Measurements from ENCODE around the gene CHD3. TPM values are rescaled to one million over a fixed set of nuclear protein-coding genes. Genes with fewer than 3 reads are reported as not detected.

The CHD3 gene
- total RNA-seq, 2 donors from 2014 or later: 53.7 to 69.9 TPM

- H3K27me3 ChIP-seq: no peaks in the 10 kb centered on the region
- peaks cover 0 to 1% of the 10 kb centered on the region in 2 donors for H3K36me3 ChIP-seq (replicated peaks in 1 of 2; ENCODE audit: insufficient read depth in 1 of 2, low read depth in 2 of 2)
- TF ChIP-seq CTCF (IDR thresholded peaks at IDR 0.05): no peak
- no peak for TF ChIP-seq POLR2A (IDR thresholded peaks at IDR 0.05)
- peak overlapping the region; percentile 95 to 100 (median 98) for H3K27ac ChIP-seq
- H3K9me3 ChIP-seq: no peaks in the 10 kb centered on the region
- WGBS, 2 donors: 44 to 67% methylated on average over 1 of the region's 1 CpG
- intact Hi-C loops (cut with DNase I): no loop called here
- H3K4me3 ChIP-seq: no peak overlapping the region
- no peak for ATAC-seq
- peaks cover 62% of the 10 kb centered on the region for H3K4me1 ChIP-seq
- DNase-seq: no peak
These were observed 47.7 kb upstream of the CHD3 start for GRCh38 chr17:7840875-7841274.

GRCh38 chr17:7841396-7841914 is 47.1 kb upstream of the CHD3 start:
- Histone ChIP-seq H3K27ac (peak overlapping the region; percentile 95 to 100 (median 98)), H3K9me3 (no peaks in the 10 kb centered on the region), H3K4me3 (peak overlapping the region; percentile 46 to 88), H3K36me3 (replicated peaks in 1 of 2; ENCODE audit: insufficient read depth in 1 of 2, low read depth in 2 of 2) (peaks cover 0 to 5% of the 10 kb centered on the region in 2 donors), H3K4me1 (peaks cover 62% of the 10 kb centered on the region), H3K27me3 (no peaks in the 10 kb centered on the region)
- TF ChIP-seq CTCF (IDR thresholded peaks at IDR 0.05) (peak in 3 of 7 experiments; percentile 1 to 27 (median 23)), POLR2A (IDR thresholded peaks at IDR 0.05) (peak; percentile 17 to 79 (median 72))
- 2 to 4% methylated on average over 22 to 34 of the region's 34 CpGs for WGBS, 2 donors
- ATAC-seq (peak; percentile 48), DNase-seq (peak; percentile 90 to 93 (median 92))
- intact Hi-C loops (cut with DNase I): no loop called here

- H3K4me1 ChIP-seq: peaks cover 60% of the 10 kb centered on the region
- H3K27ac ChIP-seq: peak overlapping the region; percentile 95 to 100 (median 98)
- H3K9me3 ChIP-seq: no peaks in the 10 kb centered on the region
- no peaks in the 10 kb centered on the region for H3K27me3 ChIP-seq
- peaks cover 0 to 8% of the 10 kb centered on the region in 2 donors for H3K36me3 ChIP-seq (replicated peaks in 1 of 2; ENCODE audit: insufficient read depth in 1 of 2, low read depth in 2 of 2)
- intact Hi-C loops (cut with DNase I): no loop called here
- TF ChIP-seq POLR2A (IDR thresholded peaks at IDR 0.05): no peak
- peak in 3 of 7 experiments; percentile 10 to 17 (median 16) for TF ChIP-seq CTCF (IDR thresholded peaks at IDR 0.05)
- peak overlapping the region; percentile 46 to 88 for H3K4me3 ChIP-seq
- peak; percentile 90 to 92 (median 90) for DNase-seq
- peak; percentile 64 for ATAC-seq
- WGBS, 2 donors: 0 to 1% methylated on average over 1 to 45 of the region's 46 CpGs
These were observed 46.6 kb upstream of the CHD3 start for GRCh38 chr17:7841915-7842379.

- H3K4me3 ChIP-seq: peak overlapping the region; percentile 46 to 88
- no peak for TF ChIP-seq CTCF (IDR thresholded peaks at IDR 0.05)
- peak in 2 of 3 donors; percentile 70 to 73 for TF ChIP-seq POLR2A (IDR thresholded peaks at IDR 0.05)
- H3K27ac ChIP-seq: peak overlapping the region; percentile 95 to 100 (median 98)
- ATAC-seq (peak; percentile 9), DNase-seq (peak; percentile 70 to 87 (median 75))
- no peaks in the 10 kb centered on the region for H3K9me3 ChIP-seq
- intact Hi-C loops (cut with DNase I): no loop called here
- peaks cover 54% of the 10 kb centered on the region for H3K4me1 ChIP-seq
- no peaks in the 10 kb centered on the region for H3K27me3 ChIP-seq
- peaks cover 0 to 13% of the 10 kb centered on the region in 2 donors for H3K36me3 ChIP-seq (replicated peaks in 1 of 2; ENCODE audit: insufficient read depth in 1 of 2, low read depth in 2 of 2)
- WGBS, 2 donors: 0% methylated on average over 30 to 47 of the region's 47 CpGs
These were observed 46.0 kb upstream of the CHD3 start for GRCh38 chr17:7842380-7843256.
